Skeletal muscle tissue (tissue), 4 donors: ENCODE measurements around the gene BRD7. TPM values are rescaled to one million over a fixed set of nuclear protein-coding genes. Genes with fewer than 3 reads are reported as not detected.

ENCODE experiments used
- H3K27ac ChIP-seq: one replicate; pipeline ENCODE4 v1.7.0; 2013; ENCODE audit warnings: mild to moderate bottlenecking, low read depth, low read length, inconsistent platforms
- H3K27me3 ChIP-seq, 3 donors: one replicate each; pipeline ENCODE4 v1.7.0; 2013; ENCODE audit warnings: low read length in 3 of 3; ENCODE audit not compliant: control insufficient read depth in 3 of 3, insufficient read depth in 3 of 3
- H3K36me3 ChIP-seq, 3 donors: one replicate each; pipeline ENCODE4 v1.7.0; 2013; ENCODE audit warnings: low read length in 3 of 3; ENCODE audit not compliant: control insufficient read depth in 3 of 3, insufficient read depth in 3 of 3
- H3K4me1 ChIP-seq, 3 donors: one replicate each; pipeline ENCODE4 v1.7.0; 2013; ENCODE audit warnings: low read length in 3 of 3, mild to moderate bottlenecking in 3 of 3; ENCODE audit not compliant: control insufficient read depth in 3 of 3, insufficient read depth in 3 of 3
- H3K4me3 ChIP-seq, 3 donors: one replicate each; pipeline ENCODE4 v1.7.0; 2013; ENCODE audit warnings: low read length in 3 of 3
- H3K9ac ChIP-seq, 3 donors: one replicate each; pipeline ENCODE4 v1.7.0; 2013; ENCODE audit warnings: low read length in 3 of 3, mild to moderate bottlenecking in 3 of 3, moderate library complexity in 2 of 3, low read depth in 1 of 3
- H3K9me3 ChIP-seq, 3 donors: one replicate each; pipeline ENCODE4 v1.7.0; 2013; ENCODE audit warnings: low read length in 3 of 3; ENCODE audit not compliant: control insufficient read depth in 3 of 3
- total RNA-seq: library from RNA; depleted of rRNA; stranded (reverse); fragments of >200 nt; gene quantifications from one replicate; pipeline ENCODE4 v1.2.3, GENCODE V29; 2014
- donor health status: Osteomylitis.

Gene BRD7
- total RNA-seq, 1 donor from 2014 or later = 32.9 TPM

GRCh38 chr16:50282955-50283631 lies 85.7 kb downstream of the BRD7 start:
- Histone ChIP-seq H3K9me3 (peaks cover 0 to 3% (median 0%) of the 10 kb centered on the region in 3 donors), H3K36me3 (peaks cover 0 to 2% (median 0%) of the 10 kb centered on the region in 3 donors), H3K4me3 (peak overlapping the region in 1 of 3 donors; percentile 41), H3K27me3 (no peaks in the 10 kb centered on the region), H3K27ac (peak overlapping the region; percentile 7), H3K9ac (peak overlapping the region in 1 of 3 donors; percentile 40), H3K4me1 (peaks cover 36 to 40% (median 38%) of the 10 kb centered on the region in 3 donors)

- Histone ChIP-seq H3K36me3 (no peaks in the 10 kb centered on the region), H3K27me3 (no peaks in the 10 kb centered on the region), H3K4me1 (peaks cover 36 to 40% (median 38%) of the 10 kb centered on the region in 3 donors), H3K9ac (peak overlapping the region in 1 of 3 donors; percentile 16), H3K27ac (peak overlapping the region; percentile 7), H3K9me3 (peaks cover 0 to 3% (median 0%) of the 10 kb centered on the region in 3 donors), H3K4me3 (peak overlapping the region in 1 of 3 donors; percentile 13)
Measured at GRCh38 chr16:50282010-50282538, 86.7 kb downstream of the BRD7 start.

GRCh38 chr16:50281391-50282009 lies 87.3 kb downstream of the BRD7 start:
- Histone ChIP-seq H3K9ac (peak overlapping the region in 1 of 3 donors; percentile 45), H3K4me1 (peaks cover 36 to 40% (median 38%) of the 10 kb centered on the region in 3 donors), H3K36me3 (no peaks in the 10 kb centered on the region), H3K9me3 (peaks cover 0 to 2% (median 0%) of the 10 kb centered on the region in 3 donors), H3K27ac (peak overlapping the region; percentile 23), H3K27me3 (no peaks in the 10 kb centered on the region), H3K4me3 (peak overlapping the region in 1 of 3 donors; percentile 22)

- H3K9ac ChIP-seq = peak overlapping the region in 1 of 3 donors; percentile 45
- H3K4me3 ChIP-seq = peak overlapping the region in 1 of 3 donors; percentile 22
- peak overlapping the region; percentile 23 for H3K27ac ChIP-seq
- H3K27me3 ChIP-seq = no peaks in the 10 kb centered on the region
- no peaks in the 10 kb centered on the region for H3K36me3 ChIP-seq
- no peaks in the 10 kb centered on the region for H3K9me3 ChIP-seq
- peaks cover 36 to 40% (median 38%) of the 10 kb centered on the region in 3 donors for H3K4me1 ChIP-seq
Measured at GRCh38 chr16:50280932-50281331, 87.9 kb downstream of the BRD7 start.

- peak overlapping the region in 1 of 3 donors; percentile 23 for H3K4me3 ChIP-seq
- H3K27ac ChIP-seq = no peak overlapping the region
Measured at GRCh38 chr16:50279504-50279865, 89.3 kb downstream of the BRD7 start.

GRCh38 chr16:50278251-50278650 lies 90.5 kb downstream of the BRD7 start:
- peaks cover 23 to 31% (median 27%) of the 10 kb centered on the region in 3 donors for H3K4me1 ChIP-seq
- no peak overlapping the region for H3K9ac ChIP-seq

More at GRCh38 chr16:50279504-50279865, 89.3 kb downstream of the BRD7 start:
- no peaks in the 10 kb centered on the region for H3K9me3 ChIP-seq
- H3K36me3 ChIP-seq = no peaks in the 10 kb centered on the region
- no peaks in the 10 kb centered on the region for H3K27me3 ChIP-seq
- H3K9ac ChIP-seq = no peak overlapping the region
- H3K4me1 ChIP-seq = peaks cover 33 to 37% (median 35%) of the 10 kb centered on the region in 3 donors

GRCh38 chr16:50276801-50277555 lies 91.8 kb downstream of the BRD7 start:
- no peaks in the 10 kb centered on the region for H3K9me3 ChIP-seq
- H3K4me1 ChIP-seq = peaks cover 10 to 29% (median 15%) of the 10 kb centered on the region in 3 donors
- H3K4me3 ChIP-seq = no peak overlapping the region
- no peak overlapping the region for H3K27ac ChIP-seq
- no peaks in the 10 kb centered on the region for H3K36me3 ChIP-seq
- no peaks in the 10 kb centered on the region for H3K27me3 ChIP-seq
- H3K9ac ChIP-seq = no peak overlapping the region

More at GRCh38 chr16:50278251-50278650, 90.5 kb downstream of the BRD7 start:
- no peak overlapping the region for H3K4me3 ChIP-seq
- H3K27me3 ChIP-seq = no peaks in the 10 kb centered on the region
- no peak overlapping the region for H3K27ac ChIP-seq
- no peaks in the 10 kb centered on the region for H3K9me3 ChIP-seq
- H3K36me3 ChIP-seq = no peaks in the 10 kb centered on the region

GRCh38 chr16:50276326-50276640 lies 92.5 kb downstream of the BRD7 start:
- Histone ChIP-seq H3K27ac (no peak overlapping the region), H3K9me3 (no peaks in the 10 kb centered on the region), H3K27me3 (no peaks in the 10 kb centered on the region), H3K4me3 (no peak overlapping the region), H3K36me3 (no peaks in the 10 kb centered on the region), H3K4me1 (peaks cover 4 to 27% (median 8%) of the 10 kb centered on the region in 3 donors), H3K9ac (no peak overlapping the region)

- no peaks in the 10 kb centered on the region for H3K9me3 ChIP-seq
- no peaks in the 10 kb centered on the region for H3K27me3 ChIP-seq
- peaks cover 2 to 24% (median 4%) of the 10 kb centered on the region in 3 donors for H3K4me1 ChIP-seq
- no peaks in the 10 kb centered on the region for H3K36me3 ChIP-seq
- no peak overlapping the region for H3K27ac ChIP-seq
- no peak overlapping the region for H3K9ac ChIP-seq
- H3K4me3 ChIP-seq = no peak overlapping the region
Measured at GRCh38 chr16:50275428-50276325, 93.1 kb downstream of the BRD7 start.
